ENCODE measurements around the gene GTF3C1.

GRCh38 chr16:27483624-27484023 is 66.1 kb downstream of the GTF3C1 start:
- TF ChIP-seq POLR2AphosphoS5 (IDR thresholded peaks at IDR 0.05) (no peak), CTCF (IDR thresholded peaks at IDR 0.05) (no peak)
